Stimulated activated CD8-positive, alpha-beta memory T cell treated with anti-CD3 and anti-CD28 coated beads, Interleukin-12 subunit alpha, Interleukin-12 subunit beta, amount 100 ng/mL, for 1 hour (primary cell): ENCODE data around the gene SIGLEC12.

Source experiments
- DNase-seq: peaks from one replicate; pipeline ENCODE4 v3.0.0-alpha.2; 2020; ENCODE audit warnings: low read depth

The SIGLEC12 gene

DNA sequence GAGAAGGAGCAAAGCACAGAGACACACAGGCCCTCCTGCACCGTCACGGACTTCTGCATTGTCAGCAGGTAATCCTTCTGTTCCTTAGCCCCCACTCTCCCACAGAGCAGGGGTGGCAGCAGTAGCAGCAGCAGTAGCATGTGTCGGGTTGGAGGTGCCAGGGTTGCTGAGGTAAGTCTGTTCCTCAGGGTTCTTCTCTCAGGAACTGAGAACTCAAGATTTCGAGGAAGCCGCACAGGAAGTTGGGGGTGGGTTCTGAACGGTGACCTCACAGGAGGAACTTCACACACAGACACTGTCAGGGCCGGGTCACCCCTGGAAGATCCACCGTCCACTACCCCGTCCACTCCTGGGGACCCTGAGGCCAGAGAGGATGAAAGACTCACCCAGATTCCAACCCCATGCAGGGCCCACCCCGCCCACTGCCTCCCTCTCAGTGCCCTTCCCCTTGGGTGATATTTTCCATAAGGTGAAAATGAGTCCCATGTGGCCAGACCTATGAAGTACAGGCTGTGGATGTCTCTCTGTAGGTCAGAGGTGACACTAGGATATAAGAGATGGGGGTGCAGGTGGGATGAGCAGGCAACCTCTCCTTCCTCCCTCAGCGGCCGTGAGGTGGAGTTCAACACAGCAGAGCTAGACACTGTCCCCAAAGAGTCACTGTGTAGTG, at the start of gene SIGLEC12:
SIGLEC12 (minus strand) TSS at position 207 of the 670 bp plus-strand sequence; CDS start at position 140, 67 bp downstream.
- no peak for DNase-seq

DNA sequence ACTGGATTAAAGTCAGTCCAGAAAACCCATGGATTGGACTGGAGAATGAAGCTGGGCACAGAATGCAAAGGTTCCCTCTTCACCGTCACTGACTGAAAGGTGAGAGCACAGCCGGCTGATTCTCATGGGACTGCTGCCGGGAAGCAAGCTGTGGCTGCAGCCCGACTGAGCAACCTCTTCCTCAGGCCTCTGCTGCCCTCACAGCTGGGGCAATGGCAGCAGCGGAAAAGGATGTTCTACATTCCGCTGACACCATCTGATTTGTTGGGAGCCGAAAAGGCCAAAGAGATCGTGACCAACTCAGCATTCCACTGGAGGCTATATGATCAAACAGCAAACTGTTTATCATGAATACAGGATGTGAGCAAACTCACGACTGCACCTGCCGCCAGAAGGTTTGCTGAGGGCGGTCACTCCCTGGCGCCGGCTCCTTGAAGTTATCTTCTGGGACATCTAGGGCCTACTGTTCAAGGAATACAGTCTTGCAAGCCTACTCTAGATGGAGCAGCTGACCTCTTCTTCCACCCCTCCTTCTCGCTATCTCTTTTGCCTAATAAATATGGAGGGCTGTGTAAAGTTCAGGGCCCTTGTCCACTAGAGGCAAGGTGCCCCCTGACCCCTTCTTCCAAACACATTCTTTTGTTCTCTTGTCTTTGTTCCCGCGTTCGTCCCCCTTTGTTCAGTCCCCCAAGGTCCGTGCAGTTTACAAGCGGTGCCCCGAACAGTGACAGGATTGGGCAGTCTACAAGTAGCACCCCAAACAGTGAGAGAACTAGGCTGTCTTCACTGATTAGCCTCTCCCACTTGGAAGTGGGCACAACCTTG, 49.5 kb upstream of the SIGLEC12 start:
- DNase-seq: no peak

GRCh38 chr19:51549533-51550324, 48.1 kb upstream of the SIGLEC12 start:
- no peak for DNase-seq

DNA sequence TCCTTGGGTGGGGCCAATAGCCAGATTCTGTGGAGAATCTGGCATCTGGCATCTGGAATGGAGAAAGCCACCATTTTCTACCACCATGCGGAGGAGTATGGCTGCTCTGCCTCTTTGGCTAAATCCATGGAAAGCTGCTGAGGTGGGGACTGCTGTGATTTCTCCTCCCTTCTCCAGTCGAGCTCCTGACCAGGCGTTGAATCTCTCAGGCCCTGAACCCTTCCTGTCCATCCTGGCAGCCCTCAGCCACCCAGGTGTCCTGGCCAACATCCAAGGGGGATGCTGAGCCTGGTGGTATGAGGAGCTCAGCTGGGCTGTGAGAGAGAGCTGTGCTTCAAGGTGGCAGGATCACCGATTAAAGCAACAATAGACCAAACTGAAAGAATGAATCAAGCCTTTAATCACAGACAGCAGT, 47.3 kb upstream of the SIGLEC12 start:
- DNase-seq: no peak

- no peak for DNase-seq
These were observed 46.6 kb upstream of the SIGLEC12 start for GRCh38 chr19:51548213-51548651.

DNA sequence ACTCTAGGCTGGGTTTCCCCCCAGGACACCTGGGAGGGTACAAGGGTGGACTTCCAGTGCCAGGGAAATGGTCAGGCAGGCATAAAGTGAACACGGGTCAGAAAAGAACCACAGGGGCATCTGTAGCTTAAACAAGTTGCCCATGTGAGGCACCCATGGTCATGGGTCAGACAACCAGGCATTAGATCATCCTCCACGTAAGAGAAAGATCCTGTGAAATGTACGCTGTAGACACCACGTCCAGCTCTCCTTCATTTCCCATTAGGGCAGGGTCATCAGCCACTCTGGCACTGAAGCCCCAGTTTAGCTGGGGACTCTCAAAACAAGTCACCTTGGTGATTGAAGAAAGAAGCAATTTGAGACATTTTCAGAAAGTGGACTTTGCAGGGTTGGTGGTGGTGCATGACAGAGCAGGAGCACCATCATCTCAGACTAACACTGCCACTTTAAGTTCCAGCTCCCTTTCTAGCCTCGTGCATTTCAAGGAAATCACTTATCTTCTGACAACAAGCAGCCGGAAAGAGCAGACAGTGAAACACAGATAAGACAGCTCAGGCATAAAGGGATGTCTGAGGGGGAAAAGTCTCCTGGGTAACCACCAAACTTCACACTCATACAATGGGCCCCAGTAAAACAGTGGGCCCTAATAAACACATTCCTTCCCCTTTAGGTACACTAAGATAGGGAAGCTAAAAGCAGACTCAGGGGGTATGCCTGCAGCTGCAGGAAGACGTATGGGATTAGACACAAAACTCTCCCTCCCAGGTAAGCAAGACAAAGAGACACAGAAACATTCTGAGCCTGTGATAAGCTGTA, 46.0 kb upstream of the SIGLEC12 start:
- DNase-seq: no peak

DNA sequence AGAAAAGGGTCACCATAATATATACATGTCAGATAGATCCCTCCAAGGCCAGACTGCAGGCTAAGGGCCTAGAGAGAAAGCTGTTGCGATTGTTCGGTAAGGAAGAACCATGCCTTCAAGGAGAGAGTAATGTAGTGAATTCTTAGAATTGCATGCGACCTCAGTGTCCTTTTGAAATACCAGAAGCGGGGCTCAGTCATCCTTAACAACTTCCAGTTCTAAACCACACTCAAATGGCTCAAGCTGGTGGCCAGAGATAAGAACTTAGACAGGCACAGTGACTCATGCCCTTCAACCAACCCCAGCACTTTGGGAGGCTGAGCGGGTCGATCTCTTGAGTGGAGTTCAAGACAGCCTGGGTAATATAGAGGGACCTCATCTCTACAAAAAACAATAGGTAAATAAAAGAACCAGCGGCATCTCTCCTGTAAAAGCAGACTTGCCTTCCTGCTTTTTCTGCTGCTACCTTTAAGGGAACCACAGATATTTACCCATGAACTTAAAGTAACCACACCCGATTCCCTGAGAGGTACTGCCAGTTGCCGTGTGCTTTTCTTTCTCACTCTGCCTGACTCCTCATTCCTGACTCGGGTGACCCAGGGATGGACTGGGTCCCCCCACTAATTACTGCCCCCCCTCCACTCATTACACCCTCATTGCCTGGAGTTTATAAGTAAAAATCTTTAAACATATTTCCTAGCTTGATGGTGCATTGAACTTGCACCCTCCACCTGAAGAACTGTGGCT, 45.2 kb upstream of the SIGLEC12 start:
- DNase-seq: no peak

DNA sequence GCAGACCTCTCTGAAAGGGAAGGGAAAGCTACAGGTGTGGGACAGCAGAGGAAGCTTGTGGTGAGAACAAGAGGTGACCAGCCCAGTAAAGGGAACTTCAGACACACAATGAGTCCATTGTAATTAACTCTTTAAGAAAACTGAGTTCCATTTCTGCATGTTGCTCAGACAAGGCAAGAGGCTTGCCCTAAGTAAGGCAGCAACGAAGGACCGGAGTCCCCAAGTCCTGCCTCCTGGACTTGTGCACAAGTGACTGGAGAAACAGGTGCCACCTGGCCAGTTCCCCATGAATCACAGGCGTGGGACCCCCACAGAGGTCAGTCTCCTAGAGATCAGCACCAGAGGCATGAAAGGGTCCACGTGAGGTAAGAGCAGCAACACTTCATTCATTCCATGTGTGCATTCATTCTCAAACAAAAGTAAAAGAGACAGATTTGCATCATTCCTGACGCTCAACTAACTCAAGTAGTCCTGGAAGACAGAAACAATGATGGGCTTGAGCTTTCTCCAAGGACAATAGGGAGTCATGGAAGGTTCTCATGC, 44.6 kb upstream of the SIGLEC12 start:
- DNase-seq: no peak

- no peak for DNase-seq
These were observed 42.4 kb upstream of the SIGLEC12 start for GRCh38 chr19:51544038-51544437.

DNA sequence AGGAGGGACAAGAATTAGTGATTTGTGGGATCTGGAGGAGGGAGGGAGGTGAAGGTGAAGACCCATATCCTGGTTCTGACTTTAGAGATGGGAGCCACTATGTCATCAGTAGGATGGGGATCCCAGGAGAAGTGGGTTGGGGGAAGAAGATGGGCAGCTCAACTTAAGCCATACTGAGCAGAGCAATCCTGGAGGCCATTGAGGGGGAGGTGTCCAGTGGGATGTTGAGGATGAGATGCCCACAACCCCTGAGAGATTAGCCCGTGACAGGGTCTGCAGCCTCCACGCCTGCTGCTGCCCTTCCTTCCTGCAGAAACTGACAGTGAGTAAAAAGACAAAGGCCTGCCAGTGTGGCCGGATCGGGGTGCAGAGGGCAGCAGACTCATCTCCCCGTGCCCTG, 41.1 kb upstream of the SIGLEC12 start:
- no peak for DNase-seq

- no peak for DNase-seq
These were observed 40.1 kb upstream of the SIGLEC12 start for GRCh38 chr19:51541458-51542357.

- no peak for DNase-seq
These were observed 38.3 kb upstream of the SIGLEC12 start for GRCh38 chr19:51539821-51540366.

DNA sequence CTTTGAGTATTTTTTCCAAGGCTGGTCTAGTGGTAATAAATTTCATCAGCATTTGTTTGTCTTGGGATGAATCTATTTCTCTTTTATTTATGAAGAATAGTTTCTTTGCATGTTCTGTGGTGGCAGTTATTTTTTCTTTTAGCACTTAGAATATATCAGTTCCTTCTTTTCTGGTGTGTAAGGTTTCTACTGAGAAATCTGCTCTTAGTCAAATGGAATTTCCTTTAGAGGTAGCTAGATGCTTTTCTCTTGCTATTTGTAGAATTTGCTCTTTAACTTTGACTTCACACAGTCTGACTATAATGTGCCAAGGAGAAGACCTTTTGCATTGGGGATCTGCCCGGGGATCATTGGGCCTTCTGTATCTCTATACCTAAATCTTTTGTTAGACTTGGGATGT, 33.9 kb upstream of the SIGLEC12 start:
- DNase-seq: no peak

GRCh38 chr19:51531349-51532315, 30.0 kb upstream of the SIGLEC12 start, which contains the start of gene SIGLEC6:
Gene SIGLEC6, minus strand, starts transcription at chr19:51531670. Its CDS starts 22 bp downstream, at chr19:51531648.
- DNase-seq: no peak

- no peak for DNase-seq
These were observed 29.0 kb upstream of the SIGLEC12 start for GRCh38 chr19:51530616-51531015.

GRCh38 chr19:51529301-51529700, 27.7 kb upstream of the SIGLEC12 start:
- DNase-seq: no peak

DNA sequence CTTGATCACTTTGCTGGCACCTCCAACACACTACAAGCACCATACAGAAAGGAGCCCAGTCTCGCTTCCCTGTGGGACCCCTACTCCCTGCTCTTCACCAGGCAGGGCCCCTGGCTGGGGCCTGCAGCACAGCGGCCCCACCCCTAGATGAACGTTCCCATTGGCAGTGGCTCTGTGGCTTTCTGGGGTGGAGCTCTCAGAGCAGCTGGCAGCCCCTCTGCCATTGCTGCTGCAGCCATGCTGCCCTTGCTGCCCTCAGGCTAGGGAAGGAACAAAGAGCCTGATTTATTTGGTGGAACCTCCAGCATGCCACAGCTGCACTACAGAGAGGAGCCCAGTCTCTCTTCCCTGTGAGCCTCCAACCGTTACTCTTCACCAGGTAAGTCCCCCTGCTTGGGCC, 24.1 kb upstream of the SIGLEC12 start:
- DNase-seq: no peak

DNA sequence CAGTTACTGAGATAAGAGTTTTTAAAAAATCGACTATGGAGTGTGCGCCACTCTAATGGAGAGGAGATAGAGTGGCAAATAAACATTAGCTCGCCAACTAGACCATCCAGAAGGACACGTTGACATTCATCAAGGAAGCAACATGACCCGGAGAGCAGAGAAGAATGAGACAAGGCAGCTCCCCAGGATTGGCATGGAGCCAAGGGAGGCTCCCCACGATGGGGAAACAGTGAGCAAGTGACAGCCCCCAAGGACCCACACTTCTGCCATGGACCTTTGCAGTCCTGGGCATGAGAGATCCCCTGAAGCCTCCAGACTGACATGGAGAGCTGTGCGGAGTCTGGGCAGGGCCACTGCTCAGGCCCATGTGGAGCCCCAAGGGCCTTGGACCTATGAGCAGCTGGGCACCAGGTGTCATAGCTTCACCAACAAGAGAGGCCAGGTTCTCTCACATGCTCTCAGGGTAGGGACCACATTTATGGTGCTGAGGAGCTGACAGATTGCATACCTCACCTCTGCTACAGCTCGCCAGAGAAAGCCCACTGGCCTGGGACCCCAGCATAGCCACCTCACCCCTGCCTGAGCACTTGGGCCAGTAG, 23.2 kb upstream of the SIGLEC12 start:
- DNase-seq: no peak
